ENCODE measurements around the gene EMC9.

GRCh38 chr14:24102357-24103048 lies 38.9 kb downstream of the EMC9 start:
- TF ChIP-seq ESRRA (IDR thresholded peaks at IDR 0.05; ENCODE audit: low read length) (no peak), CTCF (IDR thresholded peaks at IDR 0.05 in 2 of 3, conservative IDR thresholded peaks at IDR 0.05 in 1 of 3; ENCODE audit: control insufficient read depth in 2 of 3, extremely low read depth in 1 of 3, insufficient read depth in 1 of 3, low read depth in 3 of 3, low read length in 3 of 3) (no peak)
